Measurements from ENCODE around the gene GPR27.

Gene GPR27

DNA sequence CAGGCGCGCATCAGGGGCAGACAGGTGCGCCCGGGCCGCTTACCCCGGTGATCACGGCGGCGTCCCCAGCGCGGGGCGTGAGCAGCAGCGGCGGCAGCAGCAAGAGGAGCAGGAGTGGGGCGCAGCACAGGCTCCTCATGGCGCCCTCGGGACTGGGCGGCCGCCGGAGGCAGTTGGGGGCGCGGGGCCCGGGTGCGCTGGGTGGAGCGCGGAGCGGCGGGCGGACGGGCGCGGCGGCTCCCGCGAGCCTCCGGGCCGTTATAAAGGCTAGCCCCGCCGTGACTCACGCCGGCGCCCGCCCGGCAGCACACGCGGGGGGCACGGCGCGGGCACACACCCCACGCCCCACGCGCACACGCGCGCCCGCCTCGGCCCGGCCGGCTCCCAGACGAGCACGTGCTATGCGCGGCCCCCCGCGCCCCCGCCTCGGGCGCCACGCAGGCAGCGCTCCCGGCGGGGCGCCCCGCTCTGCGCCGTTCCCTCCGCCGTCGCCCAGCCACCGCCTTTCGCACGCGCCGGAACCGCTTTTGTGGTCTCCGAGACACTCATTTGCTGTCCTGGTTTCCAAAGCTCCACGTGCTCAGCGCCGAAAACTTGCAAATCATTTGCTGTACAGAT is 31.4 kb downstream of the GPR27 start, which contains the start of gene PROK2:
TSS of gene PROK2 (minus strand) at position 235 of the 618 bp plus-strand sequence. CDS start at position 139, 96 bp downstream.
- in situ Hi-C loops (cut with HindIII; ENCODE audit: low sequenced_read_pairs) = no loop called here

DNA sequence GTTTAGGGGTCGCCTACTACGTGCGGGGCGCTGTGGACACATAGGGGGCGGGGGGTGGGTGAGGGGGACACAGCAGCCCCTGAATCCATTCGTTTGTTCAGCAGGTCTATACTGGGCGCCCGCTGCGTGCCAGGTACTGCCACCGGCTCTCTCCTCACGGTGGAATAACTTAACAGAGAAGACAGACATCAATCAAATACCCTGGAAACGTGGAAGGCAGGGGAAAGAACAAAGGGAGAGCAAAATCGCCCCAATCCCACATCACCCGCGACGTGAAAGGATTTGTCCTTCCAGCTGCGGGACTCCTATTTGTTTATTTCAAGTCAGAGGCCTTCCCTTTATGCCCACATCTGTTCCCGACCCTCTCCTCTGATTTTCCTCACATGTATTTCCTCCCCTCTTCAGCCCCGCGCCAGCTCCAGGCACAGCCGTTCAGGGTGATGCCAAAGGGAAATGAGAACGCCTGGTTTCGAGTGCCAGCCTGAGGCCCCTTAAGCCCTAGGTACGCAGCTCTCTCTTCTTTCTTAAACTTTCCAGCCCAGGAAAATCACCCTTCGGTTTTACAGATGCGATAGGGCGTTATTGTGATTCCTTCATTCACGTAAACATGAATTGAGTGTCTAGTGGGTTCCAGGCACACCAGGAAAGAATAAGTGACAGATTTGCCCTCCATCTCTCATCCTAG is 32.0 kb downstream of the GPR27 start:
- in situ Hi-C loops (cut with HindIII; ENCODE audit: low sequenced_read_pairs) = no loop called here

DNA sequence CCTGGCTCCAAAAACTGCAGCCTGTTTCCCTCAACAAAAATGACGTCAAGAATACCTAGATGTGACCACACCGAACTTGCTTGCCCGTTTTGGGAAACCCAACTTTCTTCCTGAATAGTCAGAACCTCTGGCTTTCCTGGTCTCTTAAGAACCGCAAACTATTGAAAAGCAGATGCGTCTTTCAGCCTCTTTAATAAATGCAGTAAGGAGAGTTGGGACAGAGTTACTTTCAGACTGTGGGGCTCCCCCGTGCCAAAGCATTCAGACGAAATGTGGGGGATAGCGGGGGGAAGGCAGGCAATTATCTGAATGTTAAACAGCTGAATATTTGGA is 32.5 kb downstream of the GPR27 start:
- in situ Hi-C loops (cut with HindIII; ENCODE audit: low sequenced_read_pairs) = no loop called here

DNA sequence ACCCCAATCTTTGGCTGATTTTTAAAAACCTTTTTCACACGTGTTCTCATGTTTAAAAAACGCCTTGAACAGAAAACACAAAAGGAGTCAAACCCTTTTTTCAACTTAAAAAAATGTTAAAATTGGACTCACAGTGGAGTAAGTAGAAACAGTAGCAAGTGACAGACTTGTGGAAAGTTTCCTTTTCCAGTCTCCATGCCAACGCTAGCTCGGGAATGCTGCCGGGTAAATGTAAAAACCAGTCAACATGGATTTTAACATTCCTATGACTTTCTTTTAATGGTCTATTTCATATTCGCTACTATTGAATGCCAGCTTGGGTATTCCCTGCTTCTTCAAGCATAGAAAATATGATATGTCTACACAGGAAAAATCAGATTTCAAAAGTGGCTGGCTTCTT is 32.9 kb downstream of the GPR27 start:
- in situ Hi-C loops (cut with HindIII; ENCODE audit: low sequenced_read_pairs) = no loop called here

DNA sequence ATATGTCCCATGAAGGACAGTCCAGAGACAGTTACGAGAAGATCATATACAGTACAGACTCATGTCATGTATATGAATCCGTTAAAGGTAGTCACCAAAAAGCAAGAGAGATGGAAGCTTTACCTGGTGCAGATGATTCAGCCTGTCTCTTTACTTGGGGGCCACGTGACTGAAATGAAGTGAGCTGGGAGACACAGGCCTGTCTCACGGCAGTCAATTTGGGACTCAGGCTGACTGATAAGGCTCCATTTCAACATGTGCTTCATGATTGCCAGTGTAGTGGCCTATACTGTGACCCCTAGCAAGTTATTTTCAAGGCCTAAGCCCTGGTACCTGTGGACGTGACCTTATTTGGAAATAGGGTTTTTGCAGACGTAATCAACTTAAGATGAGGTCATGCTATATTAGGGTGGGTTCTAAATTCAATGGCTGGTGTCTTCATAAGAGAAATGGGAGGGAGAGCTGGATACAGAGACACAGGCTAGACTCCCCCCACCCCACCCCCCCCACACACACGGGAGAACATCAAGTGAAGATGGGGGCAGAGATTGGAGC is 34.3 kb downstream of the GPR27 start:
- in situ Hi-C loops (cut with HindIII; ENCODE audit: low sequenced_read_pairs) = no loop called here

DNA sequence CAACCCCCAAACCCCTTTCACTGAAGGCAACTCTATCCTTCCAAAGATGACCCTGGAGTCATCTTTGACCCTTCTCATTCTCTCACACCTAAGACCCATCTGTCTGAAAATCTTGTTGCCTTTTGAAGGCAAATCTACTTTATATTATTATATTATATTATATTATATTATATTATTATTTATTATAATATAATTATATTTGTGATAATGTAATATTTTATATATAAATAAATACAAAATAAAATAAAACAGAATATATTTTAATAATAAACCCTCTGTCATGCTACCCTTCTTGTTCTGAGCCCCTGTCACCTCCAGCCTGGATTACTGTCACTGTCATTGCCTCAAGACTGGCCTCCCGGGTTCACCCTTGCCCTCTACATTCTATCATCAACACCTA is 36.3 kb downstream of the GPR27 start:
- in situ Hi-C loops (cut with HindIII; ENCODE audit: low sequenced_read_pairs) = no loop called here

DNA sequence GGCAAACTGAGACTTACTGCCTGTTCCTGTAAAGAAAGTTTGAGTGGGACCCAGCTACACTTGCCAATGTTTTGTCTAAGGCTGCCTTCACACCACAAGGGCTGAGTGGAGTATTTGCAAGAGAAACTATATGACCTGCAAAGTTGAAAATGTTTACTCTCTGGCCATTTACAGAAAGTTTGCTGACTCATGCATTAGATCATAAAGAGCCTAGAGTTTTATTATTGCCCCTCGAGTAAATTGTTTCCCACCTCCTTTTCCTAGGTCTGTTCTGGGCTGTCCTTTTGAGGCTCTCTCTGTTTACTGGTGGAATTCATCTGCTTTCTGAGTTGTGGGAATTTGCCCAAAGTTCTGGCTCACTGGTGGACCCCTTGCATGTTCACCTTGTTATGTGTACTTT is 38.0 kb downstream of the GPR27 start:
- in situ Hi-C loops (cut with HindIII; ENCODE audit: low sequenced_read_pairs) = no loop called here

DNA sequence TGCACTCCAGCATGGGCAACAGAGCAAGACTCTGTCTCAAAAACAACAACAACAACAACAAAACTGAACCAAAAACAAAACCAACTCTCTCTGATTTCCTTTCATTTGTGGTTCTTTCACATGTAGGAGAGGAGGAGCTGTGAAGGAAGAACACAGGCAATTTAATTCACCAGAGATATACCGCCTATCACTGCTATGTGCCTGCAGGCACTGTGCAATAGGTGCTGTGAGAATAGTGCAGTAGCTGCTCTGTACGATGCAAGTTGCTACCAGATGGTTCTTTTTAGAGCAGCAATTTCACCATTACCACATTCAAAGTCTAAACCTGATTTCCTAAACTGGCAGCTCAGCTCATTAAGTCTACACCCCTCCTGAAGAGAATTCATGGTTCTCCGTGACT is 42.6 kb downstream of the GPR27 start:
- in situ Hi-C loops (cut with HindIII; ENCODE audit: low sequenced_read_pairs) = no loop called here

DNA sequence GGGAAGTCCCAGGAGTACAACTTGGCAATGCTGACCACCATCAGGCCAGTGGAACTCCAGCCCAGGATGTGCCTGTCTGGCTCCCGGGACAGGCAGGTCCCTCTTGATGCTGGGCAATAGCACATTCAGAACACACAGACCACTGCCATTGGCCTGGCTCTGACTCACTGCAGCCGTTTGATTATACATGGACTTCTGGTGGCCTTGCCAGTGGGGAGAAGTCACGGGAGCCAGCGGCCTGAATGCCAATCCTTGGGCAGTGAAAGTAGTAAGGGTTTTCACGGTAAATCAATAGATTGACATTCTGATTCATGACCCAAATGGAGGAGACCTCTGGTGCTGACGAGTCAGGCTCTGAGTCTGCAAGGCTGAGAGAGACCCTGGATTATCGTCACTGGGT is 43.8 kb downstream of the GPR27 start:
- in situ Hi-C loops (cut with HindIII; ENCODE audit: low sequenced_read_pairs) = no loop called here

DNA sequence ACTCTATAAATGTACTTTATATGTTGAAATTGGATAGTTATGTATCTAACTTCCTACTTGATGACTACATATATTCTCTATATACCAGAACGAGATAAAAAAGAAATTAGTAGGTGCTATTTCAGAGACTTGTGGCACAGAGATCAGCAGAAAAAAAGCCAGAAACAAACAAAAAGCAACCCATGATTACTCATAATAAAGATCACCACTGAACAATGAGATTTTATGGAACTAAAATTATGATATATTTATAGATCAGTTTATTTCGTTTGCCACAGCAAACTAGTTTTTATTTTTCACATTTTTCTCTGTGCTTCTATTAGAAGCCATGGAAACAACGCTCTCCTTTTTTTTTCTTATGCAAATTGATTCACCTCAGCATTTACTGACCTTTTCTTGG is 46.4 kb downstream of the GPR27 start:
- in situ Hi-C loops (cut with HindIII; ENCODE audit: low sequenced_read_pairs) = no loop called here

DNA sequence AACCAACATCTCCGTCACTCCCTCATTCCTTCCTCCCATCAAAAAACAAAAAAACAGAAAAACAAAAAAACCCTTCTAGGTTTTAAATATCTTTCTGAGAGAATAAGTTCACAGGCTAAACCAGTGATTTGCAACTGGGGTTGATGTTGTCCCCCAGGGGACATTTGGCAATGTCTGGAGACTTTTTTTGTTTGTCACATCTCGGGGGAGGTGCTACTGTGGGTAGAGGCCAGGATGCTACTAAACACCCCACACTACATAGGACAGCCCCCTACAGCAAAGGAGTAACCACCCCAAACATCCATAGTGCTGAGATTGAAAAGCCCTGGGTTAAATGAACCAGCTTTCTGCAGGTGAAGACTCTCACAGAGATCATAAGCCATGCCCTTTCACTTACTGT is 48.3 kb downstream of the GPR27 start:
- in situ Hi-C loops (cut with HindIII; ENCODE audit: low sequenced_read_pairs) = no loop called here

DNA sequence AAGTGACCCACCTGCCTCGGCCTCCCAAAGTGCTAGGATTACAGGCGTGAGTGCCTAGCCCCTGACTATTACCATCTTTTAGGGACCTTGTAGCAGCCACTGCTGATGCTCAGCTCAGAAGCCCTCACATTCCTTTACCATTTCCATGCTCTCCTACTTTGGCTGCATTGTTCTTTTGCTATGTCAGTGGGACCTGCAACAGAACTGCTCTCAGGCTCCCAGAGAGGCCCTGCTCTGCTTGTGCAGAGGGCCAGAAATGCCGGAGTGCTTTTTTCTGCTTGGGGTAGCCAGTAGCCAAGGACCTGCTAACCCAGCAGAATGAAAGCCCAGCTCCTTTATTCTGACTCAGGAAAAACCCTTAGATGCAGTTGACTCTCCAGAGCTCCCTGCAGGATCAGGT is 49.6 kb downstream of the GPR27 start:
- in situ Hi-C loops (cut with HindIII; ENCODE audit: low sequenced_read_pairs) = no loop called here

DNA sequence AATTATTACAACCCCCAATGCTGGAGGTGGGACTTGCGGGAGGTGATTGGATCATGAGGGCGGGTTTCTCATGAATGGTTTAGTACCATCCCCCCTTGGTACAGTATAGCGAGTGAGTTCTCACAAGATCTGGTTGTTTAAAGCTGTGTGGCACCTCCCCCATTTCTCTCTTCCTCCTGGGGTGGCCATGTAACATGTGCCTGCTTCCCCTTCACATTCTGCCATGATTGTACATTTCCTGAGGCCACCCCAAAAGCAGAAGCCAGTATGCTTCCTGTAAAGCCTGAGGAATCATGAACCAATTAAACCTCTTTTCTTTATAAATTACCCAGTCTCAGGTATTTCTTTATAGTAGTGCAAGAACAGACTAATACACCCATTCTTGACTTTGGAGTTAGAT is 51.5 kb downstream of the GPR27 start:
- in situ Hi-C loops (cut with HindIII; ENCODE audit: low sequenced_read_pairs) = no loop called here

DNA sequence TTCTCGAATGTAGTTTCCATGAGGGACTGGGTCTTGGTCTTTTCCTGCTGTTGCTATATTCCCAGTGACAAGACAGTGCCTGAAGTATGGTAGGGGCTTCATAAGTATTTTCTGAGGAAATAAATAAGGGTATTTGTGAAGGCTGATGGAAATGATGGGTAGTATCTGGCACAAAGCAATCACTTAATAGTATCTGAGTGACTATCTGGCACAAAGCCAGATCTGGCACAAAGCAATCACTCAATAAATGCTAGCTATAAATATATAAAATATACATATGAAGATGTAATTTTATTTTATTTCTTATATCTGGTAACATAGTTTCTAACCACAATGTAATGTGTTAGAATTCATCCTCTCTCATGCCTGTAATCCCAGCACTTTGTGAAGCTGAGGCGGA is 52.0 kb downstream of the GPR27 start:
- in situ Hi-C loops (cut with HindIII; ENCODE audit: low sequenced_read_pairs) = no loop called here
